Uterus (tissue), 2 donors: ENCODE measurements around the gene RBM14.

Experiments
- CTCF ChIP-seq, 4 experiments: fragments of 200-600 bp in 2 of 4; fragments of 450-650 bp in 2 of 4; sonication (generic) in 2 of 4; IDR thresholded peaks; one replicate each; pipeline ENCODE4 v1.5.1; 2016 to 2019; ENCODE audit warnings: antibody characterized with exemption in 4 of 4, mild to moderate bottlenecking in 2 of 4, moderate library complexity in 1 of 4
- POLR2A ChIP-seq, 2 donors: fragments of 450-650 bp; IDR thresholded peaks; one replicate each; pipeline ENCODE4 v1.6.1; 2016; ENCODE audit warnings: antibody characterized with exemption in 2 of 2, mild to moderate bottlenecking in 1 of 2, moderate library complexity in 1 of 2

- TF ChIP-seq CTCF (IDR thresholded peaks at IDR 0.05) (no peak), POLR2A (IDR thresholded peaks at IDR 0.05) (no peak)
Measured at GRCh38 chr11:66625752-66626149, 9.3 kb downstream of the RBM14 start.
